ENCODE measurements around the gene UBE2M. TPM values are rescaled to one million over a fixed set of nuclear protein-coding genes. Genes with fewer than 3 reads are reported as not detected.

UBE2M gene
- total and polyA plus RNA-seq, 4 experiments from 2014 or later = 12.4 to 58.3 (median 39.5) TPM

- Histone ChIP-seq H3K9me3 (ENCODE audit: control insufficient read depth in 1 of 2, low read length in 2 of 2) (no peaks in the 10 kb centered on the region), H3K4me3 (ENCODE audit: low read length in 2 of 2) (peak overlapping the region; percentile 47 to 100), H3K27ac (ENCODE audit: low read depth, low read length) (peak overlapping the region; percentile 99), H3K4me1 (ENCODE audit: insufficient read depth, low read length) (peaks cover 78% of the 10 kb centered on the region), H3K27me3 (ENCODE audit: insufficient read depth, low read length) (no peaks in the 10 kb centered on the region), H3K36me3 (ENCODE audit: insufficient read depth, low read length) (peaks cover 9% of the 10 kb centered on the region)
- peak overlapping the region; percentile 92 to 98 (median 97) for H3K4me3 Mint-ChIP-seq
- intact Hi-C loops (cut with micrococcal nuclease) = loop anchor here (1.0 kb wide), 3 partner anchors 14 to 40 kb away; partner anchors contain the start of genes MZF1, TRIM28 and ZBTB45
- peaks cover 0 to 2% (median 0%) of the 10 kb centered on the region in 8 donors for H3K9me3 Mint-ChIP-seq
- H3K36me3 Mint-ChIP-seq = peaks cover 8 to 32% of the 10 kb centered on the region in 2 donors
- H3K27me3 Mint-ChIP-seq = no peaks in the 10 kb centered on the region
- peak overlapping the region; percentile 97 to 99 (median 99) for H3K27ac Mint-ChIP-seq
- DNase-seq = peak; percentile 28 to 68 (median 35)
- CTCF ChIA-PET (ENCODE audit: partially characterized antibody) = no interaction called here
- peaks cover 25 to 96% (median 60%) of the 10 kb centered on the region in 4 donors for H3K4me1 Mint-ChIP-seq
- POLR2A ChIA-PET (ENCODE audit: partially characterized antibody) = interaction anchor here (2.0 to 7.3 kb wide), 7 partner anchors 10 to 46 kb away, joined by 6 to 104 read pairs (median 11); partner anchors contain the start of genes MZF1, TRIM28 and ZBTB45
Measured at GRCh38 chr19:58559275-58560006, 1.0 kb upstream of the UBE2M start.

- no peaks in the 10 kb centered on the region for H3K27me3 Mint-ChIP-seq
- Histone ChIP-seq H3K9me3 (ENCODE audit: control insufficient read depth in 1 of 2, low read length in 2 of 2) (no peaks in the 10 kb centered on the region), H3K4me1 (ENCODE audit: insufficient read depth, low read length) (peaks cover 79% of the 10 kb centered on the region), H3K27ac (ENCODE audit: low read depth, low read length) (peak overlapping the region; percentile 99), H3K27me3 (ENCODE audit: insufficient read depth, low read length) (no peaks in the 10 kb centered on the region), H3K4me3 (ENCODE audit: low read length in 2 of 2) (peak overlapping the region; percentile 47 to 100), H3K36me3 (ENCODE audit: insufficient read depth, low read length) (peaks cover 11% of the 10 kb centered on the region)
- intact Hi-C loops (cut with micrococcal nuclease) = loop anchor here (1.0 kb wide), 3 partner anchors 14 to 39 kb away; partner anchors contain the start of genes MZF1, TRIM28 and ZBTB45
- peaks cover 0 to 2% (median 0%) of the 10 kb centered on the region in 8 donors for H3K9me3 Mint-ChIP-seq
- peak; percentile 99 to 100 (median 100) for DNase-seq
- peaks cover 12 to 39% of the 10 kb centered on the region in 2 donors for H3K36me3 Mint-ChIP-seq
- peak overlapping the region; percentile 97 to 99 (median 99) for H3K27ac Mint-ChIP-seq
- H3K4me1 Mint-ChIP-seq = peaks cover 28 to 96% (median 61%) of the 10 kb centered on the region in 4 donors
- CTCF ChIA-PET (ENCODE audit: partially characterized antibody) = no interaction called here
- H3K4me3 Mint-ChIP-seq = peak overlapping the region; percentile 92 to 98 (median 97)
- POLR2A ChIA-PET (ENCODE audit: partially characterized antibody) = interaction anchor here (0.8 to 7.3 kb wide), 11 partner anchors 8 to 196 kb away, joined by 3 to 104 read pairs (median 6); partner anchors contain the start of genes MZF1, TRIM28, ZBTB45 and ZNF132
Measured at GRCh38 chr19:58558623-58559274, 338 bp upstream of the UBE2M start.

- CTCF ChIA-PET (ENCODE audit: partially characterized antibody) = interaction anchor here (0.9 kb wide), 1 partner anchor 38 kb away, joined by 4 read pairs; the partner anchor contains the start of gene ZBTB45
- Histone ChIP-seq H3K27me3 (ENCODE audit: insufficient read depth, low read length) (no peaks in the 10 kb centered on the region), H3K4me1 (ENCODE audit: insufficient read depth, low read length) (peaks cover 73% of the 10 kb centered on the region), H3K36me3 (ENCODE audit: insufficient read depth, low read length) (peaks cover 23% of the 10 kb centered on the region), H3K27ac (ENCODE audit: low read depth, low read length) (peak overlapping the region; percentile 99), H3K4me3 (ENCODE audit: low read length in 2 of 2) (peak overlapping the region; percentile 78 to 84), H3K9me3 (ENCODE audit: control insufficient read depth in 1 of 2, low read length in 2 of 2) (no peaks in the 10 kb centered on the region)
- no peaks in the 10 kb centered on the region for H3K27me3 Mint-ChIP-seq
- DNase-seq = peak in 1 of 5 donors; percentile 53
- peaks cover 21 to 48% of the 10 kb centered on the region in 2 donors for H3K36me3 Mint-ChIP-seq
- POLR2A ChIA-PET (ENCODE audit: partially characterized antibody) = interaction anchor here (0.8 to 7.3 kb wide), 8 partner anchors 7 to 118 kb away, joined by 3 to 104 read pairs (median 5); partner anchors contain the start of genes MZF1, TRIM28, ZBTB45 and ZNF132
- peak overlapping the region; percentile 91 to 97 (median 92) for H3K4me3 Mint-ChIP-seq
- H3K9me3 Mint-ChIP-seq = peaks cover 0 to 2% (median 0%) of the 10 kb centered on the region in 8 donors
- intact Hi-C loops (cut with micrococcal nuclease) = no loop called here
- H3K4me1 Mint-ChIP-seq = peaks cover 30 to 94% (median 61%) of the 10 kb centered on the region in 4 donors
- H3K27ac Mint-ChIP-seq = peak overlapping the region; percentile 96 to 99 (median 97)
Measured at GRCh38 chr19:58557221-58558065, 968 bp downstream of the UBE2M start.

- peak overlapping the region; percentile 99 for H3K27ac ChIP-seq (ENCODE audit: low read depth, low read length)
- peak overlapping the region in 1 of 2 donors; percentile 78 for H3K4me3 ChIP-seq (ENCODE audit: low read length in 2 of 2)
- H3K9me3 ChIP-seq (ENCODE audit: control insufficient read depth in 1 of 2, low read length in 2 of 2) = no peaks in the 10 kb centered on the region
- H3K36me3 ChIP-seq (ENCODE audit: insufficient read depth, low read length) = peaks cover 30% of the 10 kb centered on the region
- peaks cover 30 to 90% (median 60%) of the 10 kb centered on the region in 4 donors for H3K4me1 Mint-ChIP-seq
- ChIA-PET POLR2A (ENCODE audit: partially characterized antibody) (interaction anchor here (0.9 to 7.3 kb wide), 5 partner anchors 11 to 43 kb away, joined by 4 to 104 read pairs (median 6); partner anchors contain the start of genes TRIM28 and ZBTB45), CTCF (ENCODE audit: partially characterized antibody) (interaction anchor here (0.9 kb wide), 1 partner anchor 37 kb away, joined by 4 read pairs; the partner anchor contains the start of gene ZBTB45)
- no peaks in the 10 kb centered on the region for H3K27me3 Mint-ChIP-seq
- H3K4me3 Mint-ChIP-seq = peak overlapping the region; percentile 2 to 97 (median 88)
- peaks cover 66% of the 10 kb centered on the region for H3K4me1 ChIP-seq (ENCODE audit: insufficient read depth, low read length)
- H3K27me3 ChIP-seq (ENCODE audit: insufficient read depth, low read length) = no peaks in the 10 kb centered on the region
- peaks cover 0 to 2% (median 0%) of the 10 kb centered on the region in 8 donors for H3K9me3 Mint-ChIP-seq
- intact Hi-C loops (cut with micrococcal nuclease) = no loop called here
- DNase-seq = no peak
- H3K36me3 Mint-ChIP-seq = peaks cover 27 to 55% of the 10 kb centered on the region in 2 donors
- H3K27ac Mint-ChIP-seq = peak overlapping the region; percentile 89 to 99 (median 97)
Measured at GRCh38 chr19:58556622-58557220, 1.7 kb downstream of the UBE2M start.

GRCh38 chr19:58555920-58556621, 2.3 kb downstream of the UBE2M start:
- no peaks in the 10 kb centered on the region for H3K27me3 ChIP-seq (ENCODE audit: insufficient read depth, low read length)
- intact Hi-C loops (cut with micrococcal nuclease) = loop anchor here (1.0 kb wide), 1 partner anchor 12 kb away; the partner anchor contains the start of gene TRIM28
- Mint-ChIP-seq H3K4me3 (peak overlapping the region in 7 of 8 donors; percentile 55 to 97 (median 91)), H3K9me3 (peaks cover 0 to 3% (median 0%) of the 10 kb centered on the region in 8 donors), H3K36me3 (peaks cover 28 to 61% of the 10 kb centered on the region in 2 donors), H3K27ac (peak overlapping the region; percentile 89 to 99 (median 99)), H3K4me1 (peaks cover 30 to 84% (median 55%) of the 10 kb centered on the region in 4 donors), H3K27me3 (no peaks in the 10 kb centered on the region)
- H3K4me1 ChIP-seq (ENCODE audit: insufficient read depth, low read length) = peaks cover 60% of the 10 kb centered on the region
- H3K9me3 ChIP-seq (ENCODE audit: control insufficient read depth in 1 of 2, low read length in 2 of 2) = no peaks in the 10 kb centered on the region
- ChIA-PET CTCF (ENCODE audit: partially characterized antibody) (interaction anchor here (1.3 to 3.8 kb wide), 2 partner anchors 19 to 37 kb away, joined by 6 to 28 read pairs; partner anchors contain the start of gene ZBTB45), POLR2A (ENCODE audit: partially characterized antibody) (interaction anchor here (0.5 to 7.3 kb wide), 12 partner anchors 8 to 373 kb away, joined by 3 to 104 read pairs (median 12); partner anchors contain the start of genes MZF1, TRIM28, ZBTB45 and ZNF132)
- no peak overlapping the region for H3K4me3 ChIP-seq (ENCODE audit: low read length in 2 of 2)
- peak overlapping the region; percentile 99 for H3K27ac ChIP-seq (ENCODE audit: low read depth, low read length)
- DNase-seq = peak in 1 of 5 donors; percentile 43
- peaks cover 36% of the 10 kb centered on the region for H3K36me3 ChIP-seq (ENCODE audit: insufficient read depth, low read length)

All from CD4-positive, alpha-beta memory T cell (primary cell).